HG02943 (cell line): Measurements from ENCODE around the gene PPP1R36.

Experiments used
- ATAC-seq: cut with Tn5 transposase; IDR thresholded peaks from one replicate; pipeline ENCODE4 v1.9.1; 2021; ENCODE audit warnings: mild to moderate bottlenecking, low read depth, moderate library complexity; ENCODE audit not compliant: unreplicated experiment

The PPP1R36 gene

DNA sequence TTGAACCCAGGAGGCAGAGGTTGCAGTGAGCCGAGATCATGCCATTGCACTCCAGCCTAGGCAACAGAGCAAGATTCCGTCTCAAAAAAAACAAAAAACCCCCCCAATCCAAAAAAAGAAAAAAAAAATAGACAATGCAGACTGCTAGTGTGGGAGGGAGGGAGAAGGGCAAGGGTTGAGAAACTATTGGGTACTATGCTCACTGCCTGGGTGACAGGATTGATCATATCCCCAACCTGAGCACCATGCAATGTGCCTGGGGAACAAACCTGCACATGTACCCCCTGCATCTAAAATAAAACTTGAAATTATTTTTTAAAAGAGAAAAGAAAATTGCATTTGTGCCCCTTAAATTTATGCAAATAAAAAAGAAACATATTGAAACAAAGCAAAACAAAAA is 88.9 kb downstream of the PPP1R36 start:
- ATAC-seq: no peak
